GM12875 (cell line): ENCODE data around the gene ATP6AP1.

ENCODE experiments used
- H3K4me3 ChIP-seq: one replicate; pipeline ENCODE4 v1.5.1; 2011; ENCODE audit warnings: low read depth, low read length, control low read depth
- TF ChIP-seq, protein P1 (sequence below): IDR thresholded peaks from 2 replicates; pipeline ENCODE4 v1.5.1; 2011; ENCODE audit warnings: low read depth, mild to moderate bottlenecking, control low read depth, inconsistent platforms, low read length, moderate library complexity, borderline replicate concordance; ENCODE audit not compliant: insufficient read depth

The ATP6AP1 gene

DNA sequence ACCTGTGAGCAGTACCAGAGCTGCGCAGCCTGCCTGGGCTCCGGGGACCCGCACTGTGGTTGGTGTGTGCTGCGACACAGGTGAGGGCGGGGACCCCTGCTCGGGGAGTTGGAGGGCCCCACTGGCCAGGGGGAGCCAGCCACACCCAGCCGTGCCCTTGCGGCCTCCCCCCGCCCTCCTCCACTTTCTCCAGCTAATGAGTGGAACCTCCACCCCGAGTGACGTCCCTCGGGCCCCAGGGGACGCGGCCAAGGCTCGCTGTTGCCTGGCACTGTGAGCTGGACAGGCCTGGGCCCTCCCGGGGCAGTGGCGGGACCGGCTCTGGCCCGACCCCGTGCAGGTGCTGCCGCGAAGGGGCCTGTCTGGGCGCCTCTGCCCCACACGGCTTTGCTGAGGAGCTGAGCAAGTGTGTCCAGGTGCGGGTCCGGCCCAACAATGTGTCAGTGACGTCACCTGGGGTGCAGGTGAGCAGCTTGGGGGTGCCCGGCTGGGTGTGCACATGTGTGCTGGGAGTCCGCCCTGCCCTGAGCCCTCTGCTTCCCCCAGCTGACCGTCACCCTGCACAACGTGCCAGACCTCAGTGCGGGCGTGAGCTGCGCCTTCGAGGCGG lies 35.2 kb downstream of the ATP6AP1 start:
- no peak overlapping the region for H3K4me3 ChIP-seq
- TF ChIP-seq, protein P1, sequence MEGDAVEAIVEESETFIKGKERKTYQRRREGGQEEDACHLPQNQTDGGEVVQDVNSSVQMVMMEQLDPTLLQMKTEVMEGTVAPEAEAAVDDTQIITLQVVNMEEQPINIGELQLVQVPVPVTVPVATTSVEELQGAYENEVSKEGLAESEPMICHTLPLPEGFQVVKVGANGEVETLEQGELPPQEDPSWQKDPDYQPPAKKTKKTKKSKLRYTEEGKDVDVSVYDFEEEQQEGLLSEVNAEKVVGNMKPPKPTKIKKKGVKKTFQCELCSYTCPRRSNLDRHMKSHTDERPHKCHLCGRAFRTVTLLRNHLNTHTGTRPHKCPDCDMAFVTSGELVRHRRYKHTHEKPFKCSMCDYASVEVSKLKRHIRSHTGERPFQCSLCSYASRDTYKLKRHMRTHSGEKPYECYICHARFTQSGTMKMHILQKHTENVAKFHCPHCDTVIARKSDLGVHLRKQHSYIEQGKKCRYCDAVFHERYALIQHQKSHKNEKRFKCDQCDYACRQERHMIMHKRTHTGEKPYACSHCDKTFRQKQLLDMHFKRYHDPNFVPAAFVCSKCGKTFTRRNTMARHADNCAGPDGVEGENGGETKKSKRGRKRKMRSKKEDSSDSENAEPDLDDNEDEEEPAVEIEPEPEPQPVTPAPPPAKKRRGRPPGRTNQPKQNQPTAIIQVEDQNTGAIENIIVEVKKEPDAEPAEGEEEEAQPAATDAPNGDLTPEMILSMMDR = no peak

DNA sequence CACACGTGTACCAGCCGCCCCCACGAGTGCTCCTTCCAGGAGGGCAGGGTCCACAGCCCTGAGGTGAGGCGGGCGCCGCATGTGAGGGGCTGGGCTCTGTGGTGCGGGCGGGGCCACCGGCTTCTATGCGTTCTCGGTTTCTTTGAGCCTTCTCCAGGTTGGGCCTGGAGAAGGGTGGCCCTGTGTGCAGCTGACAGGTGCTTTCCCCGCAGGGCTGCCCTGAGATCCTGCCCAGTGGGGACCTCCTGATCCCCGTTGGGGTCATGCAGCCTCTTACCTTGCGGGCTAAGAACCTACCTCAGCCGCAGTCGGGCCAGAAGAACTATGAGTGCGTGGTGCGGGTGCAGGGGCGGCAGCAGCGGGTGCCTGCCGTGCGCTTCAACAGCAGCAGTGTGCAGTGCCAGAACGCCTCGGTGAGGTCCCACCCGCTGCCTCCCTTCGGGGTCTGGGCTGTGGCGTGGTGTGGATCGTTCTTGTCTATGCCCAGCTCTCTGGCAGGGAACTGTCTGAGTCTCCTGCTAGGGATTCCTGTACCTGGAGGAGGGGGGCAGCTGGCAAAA lies 36.4 kb downstream of the ATP6AP1 start:
- no peak overlapping the region for H3K4me3 ChIP-seq
- TF ChIP-seq, protein P1 = no peak

DNA sequence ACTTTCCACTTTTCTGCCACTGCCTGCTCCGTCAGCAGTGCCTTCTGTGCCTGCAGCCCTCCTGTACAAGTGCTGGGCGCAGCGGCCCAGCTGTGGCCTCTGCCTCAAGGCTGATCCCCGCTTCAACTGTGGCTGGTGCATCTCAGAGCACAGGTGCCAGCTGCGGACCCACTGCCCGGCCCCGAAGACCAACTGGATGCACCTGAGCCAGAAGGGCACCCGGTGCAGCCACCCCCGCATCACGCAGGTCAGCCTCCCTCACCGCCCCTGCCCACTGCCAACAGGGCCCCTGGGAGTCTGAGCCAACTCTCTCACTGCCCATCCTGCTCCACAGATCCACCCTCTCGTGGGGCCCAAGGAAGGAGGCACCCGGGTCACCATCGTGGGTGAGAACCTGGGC lies 37.1 kb downstream of the ATP6AP1 start:
- TF ChIP-seq, protein P1 = no peak
- H3K4me3 ChIP-seq = no peak overlapping the region

DNA sequence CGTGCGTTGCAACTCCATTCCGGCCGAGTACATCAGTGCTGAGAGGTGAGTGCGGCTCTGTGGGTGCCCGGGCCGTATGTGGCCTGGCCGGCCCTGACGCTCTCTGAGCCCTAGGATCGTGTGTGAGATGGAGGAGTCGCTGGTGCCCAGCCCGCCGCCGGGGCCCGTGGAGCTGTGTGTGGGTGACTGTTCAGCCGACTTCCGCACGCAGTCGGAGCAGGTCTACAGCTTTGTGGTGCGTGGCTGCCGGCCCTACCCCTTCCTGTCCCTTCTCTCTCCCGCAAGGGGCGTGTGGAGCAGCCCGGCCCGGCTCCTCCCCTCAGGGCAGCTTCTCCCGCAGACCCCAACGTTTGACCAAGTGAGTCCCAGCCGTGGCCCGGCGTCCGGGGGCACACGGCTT lies 37.6 kb downstream of the ATP6AP1 start:
- H3K4me3 ChIP-seq = no peak overlapping the region
- TF ChIP-seq, protein P1 = no peak

DNA sequence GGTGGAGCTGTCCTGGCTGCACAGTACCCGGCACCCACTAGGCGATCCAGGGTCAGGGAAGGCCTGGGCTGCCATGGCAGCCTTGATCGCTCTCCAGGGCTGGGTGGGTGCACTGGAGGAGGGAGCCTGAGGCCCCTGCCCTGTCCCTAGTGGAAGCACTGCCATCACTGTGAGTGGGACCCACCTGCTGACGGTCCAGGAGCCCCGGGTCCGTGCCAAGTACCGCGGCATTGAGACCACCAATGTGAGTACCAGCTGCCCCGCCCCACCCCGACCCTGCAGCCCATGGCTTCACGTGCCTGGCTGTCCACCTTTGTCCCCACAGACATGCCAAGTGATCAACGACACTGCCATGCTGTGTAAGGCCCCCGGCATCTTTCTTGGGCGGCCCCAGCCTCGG lies 38.4 kb downstream of the ATP6AP1 start:
- TF ChIP-seq, protein P1 = no peak
- no peak overlapping the region for H3K4me3 ChIP-seq

DNA sequence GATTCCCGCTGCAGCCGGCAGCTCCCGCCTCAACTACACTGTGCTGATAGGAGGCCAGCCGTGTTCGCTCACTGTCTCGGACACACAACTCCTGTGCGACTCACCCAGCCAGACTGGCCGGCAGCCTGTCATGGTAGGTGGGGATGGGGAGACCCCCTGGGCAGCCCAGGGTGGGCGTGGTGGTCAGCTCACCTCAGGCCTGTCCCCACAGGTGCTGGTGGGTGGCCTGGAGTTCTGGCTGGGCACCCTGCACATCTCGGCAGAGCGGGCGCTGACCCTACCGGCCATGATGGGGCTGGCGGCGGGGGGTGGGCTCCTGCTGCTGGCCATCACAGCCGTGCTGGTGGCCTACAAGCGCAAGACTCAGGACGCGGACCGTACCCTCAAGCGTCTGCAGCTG lies 39.1 kb downstream of the ATP6AP1 start:
- no peak overlapping the region for H3K4me3 ChIP-seq
- TF ChIP-seq, protein P1 = no peak

DNA sequence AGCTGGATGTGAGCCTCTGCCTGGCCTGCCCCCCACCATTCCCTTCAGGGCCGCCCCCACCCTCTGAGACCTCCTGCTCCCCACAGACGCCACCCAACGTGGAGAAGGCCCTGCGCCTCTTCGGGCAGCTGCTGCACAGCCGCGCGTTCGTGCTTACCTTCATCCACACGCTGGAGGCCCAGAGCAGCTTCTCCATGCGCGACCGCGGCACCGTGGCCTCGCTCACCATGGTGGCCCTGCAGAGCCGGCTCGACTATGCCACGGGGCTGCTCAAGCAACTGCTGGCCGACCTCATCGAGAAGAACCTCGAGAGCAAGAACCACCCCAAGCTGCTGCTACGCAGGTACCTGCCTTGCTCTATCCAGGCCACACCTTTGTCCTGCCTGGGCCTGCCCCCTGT lies 39.7 kb downstream of the ATP6AP1 start:
- no peak overlapping the region for H3K4me3 ChIP-seq
- TF ChIP-seq, protein P1 = no peak
